Stimulated activated CD8-positive, alpha-beta memory T cell treated with anti-CD3 and anti-CD28 coated beads, Interleukin-15, amount 100 ng/mL, for 1 hour (primary cell): ENCODE results near the gene ESPN.

ENCODE experiments used
- DNase-seq: peaks from one replicate; pipeline ENCODE4 v3.0.0-alpha.2; 2020; ENCODE audit warnings: low read depth

The ESPN gene

GRCh38 chr1:6409733-6410132 lies 14.8 kb upstream of the ESPN start:
- DNase-seq = no peak

DNA sequence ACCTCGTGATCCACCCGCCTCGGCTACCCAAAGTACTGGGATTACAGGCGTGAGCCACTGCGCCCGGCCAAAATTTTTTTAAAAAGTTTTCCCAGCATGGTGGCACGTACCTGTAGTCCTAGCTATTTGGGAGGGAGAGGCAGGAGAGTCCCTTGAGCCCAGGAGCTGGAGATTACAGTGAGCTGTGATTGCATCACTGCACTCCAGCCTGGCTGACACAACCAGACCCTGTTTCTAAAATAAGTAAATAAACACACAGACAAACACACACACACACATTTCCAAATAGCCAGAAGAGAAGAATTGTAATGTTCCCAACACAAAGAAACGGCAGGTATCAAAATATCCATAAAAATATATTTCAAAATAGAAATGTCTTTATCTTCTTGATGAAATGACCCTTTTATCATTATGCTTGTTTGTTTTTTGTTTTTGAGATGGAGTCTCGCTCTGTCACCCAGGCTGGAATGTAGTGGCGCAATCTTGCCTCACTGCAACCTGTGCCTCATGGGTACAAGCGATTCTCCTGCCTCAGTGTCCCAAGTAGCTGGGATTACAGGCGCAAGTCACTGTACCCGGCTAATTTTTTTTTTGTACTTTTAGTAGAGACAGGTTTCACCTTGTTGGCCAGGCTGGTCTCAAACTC lies 14.2 kb upstream of the ESPN start:
- DNase-seq = no peak

DNA sequence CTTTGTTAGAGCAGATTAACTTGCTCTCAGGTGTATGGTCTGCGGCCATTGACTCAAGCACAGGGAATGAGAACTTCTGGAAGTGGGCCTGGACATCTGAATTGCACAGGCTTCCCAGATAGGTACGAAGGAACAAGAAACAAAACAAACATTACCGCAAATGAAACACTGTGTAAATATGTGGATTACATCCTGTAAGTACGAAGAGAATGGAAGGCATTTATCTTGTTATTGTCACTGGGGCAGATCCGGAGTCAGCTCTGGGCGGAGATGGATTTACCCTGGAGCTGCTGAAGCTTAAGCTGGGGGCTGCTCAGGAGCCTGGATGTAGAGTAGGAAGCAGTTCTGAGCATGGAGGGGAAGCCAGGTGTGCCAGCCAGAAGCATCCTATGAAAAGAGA lies 11.7 kb upstream of the ESPN start:
- DNase-seq = no peak

GRCh38 chr1:6414443-6414844 lies 10.1 kb upstream of the ESPN start:
- no peak for DNase-seq

DNA sequence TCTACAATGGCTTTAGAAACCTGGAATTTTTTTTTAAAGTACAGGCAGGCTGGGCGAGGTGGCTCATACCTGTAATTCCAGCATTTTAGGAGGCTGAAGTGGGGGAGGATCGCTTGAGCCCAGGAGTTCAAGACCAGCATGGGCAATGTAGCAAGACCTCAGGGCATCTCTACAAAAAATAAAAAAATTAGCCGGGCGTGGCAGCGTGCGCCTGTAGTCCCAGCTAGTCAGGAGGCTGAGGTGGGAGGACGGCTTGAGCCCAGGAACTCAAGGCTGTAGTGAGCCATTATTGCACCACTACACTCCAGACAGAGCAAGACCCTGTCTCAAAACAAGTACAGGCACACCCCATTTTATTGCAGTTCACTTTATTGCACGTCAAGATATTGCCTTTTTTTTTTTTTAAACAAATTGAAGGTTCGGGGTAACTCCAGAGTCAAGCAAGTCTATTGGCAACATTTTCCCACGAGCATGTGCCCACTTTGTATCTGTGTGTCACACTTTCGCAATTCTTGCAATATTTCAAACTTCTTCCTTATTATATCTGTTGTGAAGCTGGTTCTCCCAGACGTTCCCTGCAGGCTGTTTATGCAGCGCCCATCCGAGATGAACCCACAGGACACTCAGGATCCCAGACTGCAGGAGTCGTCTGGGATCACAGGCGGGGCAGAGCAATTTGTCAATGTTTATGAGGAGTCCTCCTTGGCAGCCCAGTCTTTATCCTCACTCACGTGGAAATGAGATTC lies 9.5 kb upstream of the ESPN start:
- no peak for DNase-seq

GRCh38 chr1:6416295-6416656 lies 8.3 kb upstream of the ESPN start:
- DNase-seq = no peak

DNA sequence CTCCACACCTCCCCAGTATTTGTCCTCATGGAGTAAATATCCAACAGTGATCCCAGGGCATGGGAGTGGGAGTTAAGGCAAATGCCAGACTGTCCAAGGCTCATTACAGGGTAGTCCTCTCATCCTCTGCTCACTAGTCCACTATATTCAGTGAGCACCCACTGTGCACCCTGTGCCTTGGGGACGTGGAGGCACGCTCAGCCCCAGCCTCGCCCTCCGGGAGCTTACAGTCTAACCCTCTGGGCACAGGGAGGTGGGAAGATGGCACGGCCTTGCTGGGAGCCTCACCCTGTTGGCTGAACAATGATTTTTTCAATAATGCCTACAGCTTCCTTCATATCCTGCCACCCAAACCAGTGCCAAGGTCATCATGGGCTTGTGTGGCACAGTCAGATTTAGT lies 7.7 kb upstream of the ESPN start:
- no peak for DNase-seq

DNA sequence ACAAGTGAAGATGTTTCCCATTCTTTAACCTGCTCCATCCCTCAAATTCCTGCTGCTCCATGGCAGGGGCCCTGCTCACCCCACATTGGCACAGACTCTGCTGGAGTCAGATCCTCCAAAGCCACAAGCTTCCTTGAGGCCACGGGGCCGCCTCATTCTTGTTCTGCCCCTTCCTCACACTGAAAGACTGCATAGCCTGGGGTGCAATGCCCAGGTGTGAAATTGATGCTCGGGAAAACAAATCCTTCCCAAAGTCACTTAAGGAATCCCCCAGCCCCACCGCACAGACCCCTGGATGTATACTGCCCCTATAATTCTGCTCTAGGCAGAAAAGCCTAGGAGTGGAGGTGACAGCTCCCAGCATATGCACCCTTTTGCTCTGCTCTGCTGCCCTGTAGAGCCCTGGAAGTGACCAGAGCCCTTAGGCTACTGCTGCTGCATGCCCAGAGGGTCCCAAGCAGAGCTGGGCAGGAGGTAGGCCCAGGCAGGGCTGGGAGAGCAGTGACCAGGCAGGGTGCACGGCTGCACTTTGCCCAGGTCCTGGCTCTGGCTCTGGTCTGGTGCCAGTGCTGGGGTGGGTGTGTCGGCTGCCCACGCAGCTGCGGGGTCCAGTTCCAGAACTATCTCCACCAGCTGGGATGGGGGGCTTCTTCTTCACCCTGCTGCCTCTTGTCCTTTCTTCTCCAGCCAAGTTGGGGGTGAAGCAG lies 6.5 kb upstream of the ESPN start:
- DNase-seq = no peak

DNA sequence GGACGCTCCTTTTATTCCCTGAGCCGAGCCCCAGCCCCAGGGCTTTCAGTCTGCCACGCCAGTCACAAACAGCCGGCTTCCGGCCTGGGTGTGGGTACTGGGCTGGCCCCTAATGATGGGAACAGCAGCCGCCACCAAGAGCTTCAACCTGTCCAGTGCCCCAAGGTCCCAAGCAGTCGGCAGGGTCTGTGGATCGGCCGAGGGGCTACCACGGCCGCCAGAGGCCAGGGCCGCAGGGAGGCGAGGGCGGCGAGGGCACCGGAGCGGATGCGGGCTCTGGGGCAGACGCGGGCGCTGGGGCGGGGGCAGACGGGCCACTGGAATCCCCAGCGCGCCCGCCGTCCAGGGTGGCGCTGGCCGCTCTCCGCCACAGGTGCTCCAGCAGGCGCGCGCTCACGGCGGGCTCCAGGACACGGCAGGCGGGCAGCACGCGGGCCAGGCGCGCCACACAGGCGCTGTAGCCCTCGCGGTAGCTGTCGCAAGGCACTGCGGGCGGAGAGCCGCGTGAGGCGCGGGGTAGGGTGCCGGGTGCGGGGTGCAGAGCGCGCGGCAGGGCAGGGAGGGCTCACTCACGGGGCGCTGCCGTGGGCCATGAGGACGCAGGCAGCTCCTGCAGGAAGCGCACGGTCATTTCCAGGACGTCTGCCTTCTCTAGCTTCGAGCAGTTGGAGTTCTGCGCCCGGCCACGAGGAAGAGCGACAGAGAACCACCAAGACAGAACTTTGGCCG lies 5.7 kb upstream of the ESPN start:
- DNase-seq = no peak

- no peak for DNase-seq
Observed at GRCh38 chr1:6419397-6419803, 5.2 kb upstream of the ESPN start.

GRCh38 chr1:6419804-6420453 lies 4.6 kb upstream of the ESPN start, which contains the start of gene HES2:
TSS of gene HES2 (minus strand) at chr1:6419919. CDS start at chr1:6419820, 99 bp downstream.
- DNase-seq = no peak

DNA sequence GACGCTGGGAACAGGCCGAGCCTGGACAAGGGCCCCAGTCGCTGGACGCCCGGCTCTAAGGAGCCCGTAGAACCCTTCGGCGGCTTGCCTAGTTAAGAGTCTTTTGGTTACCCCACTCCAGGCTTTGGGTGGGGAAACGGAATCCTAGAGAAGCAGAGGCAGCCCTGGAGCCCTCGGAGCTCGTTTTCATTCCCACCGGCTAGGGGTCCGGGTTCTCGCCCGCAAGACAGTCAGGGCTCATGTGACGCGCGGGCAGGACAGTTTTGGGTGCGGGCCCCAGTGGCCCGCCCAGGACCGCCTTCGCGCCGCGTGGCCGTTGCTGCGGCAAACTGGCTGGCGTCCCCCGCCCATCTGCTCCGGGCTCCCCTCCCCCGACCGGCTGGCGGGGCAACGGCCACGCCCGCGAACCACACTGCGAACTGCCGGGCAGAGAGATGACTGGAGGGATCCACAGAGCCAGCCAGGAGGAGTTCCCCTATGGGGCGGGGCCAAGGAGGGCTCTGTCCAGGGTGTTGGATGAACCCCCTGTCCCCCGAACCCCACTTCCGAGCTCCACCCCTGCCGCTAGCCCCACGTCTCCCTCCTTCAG lies 4.0 kb upstream of the ESPN start:
- no peak for DNase-seq

- no peak for DNase-seq
Observed at GRCh38 chr1:6421266-6421665, 3.3 kb upstream of the ESPN start.

DNA sequence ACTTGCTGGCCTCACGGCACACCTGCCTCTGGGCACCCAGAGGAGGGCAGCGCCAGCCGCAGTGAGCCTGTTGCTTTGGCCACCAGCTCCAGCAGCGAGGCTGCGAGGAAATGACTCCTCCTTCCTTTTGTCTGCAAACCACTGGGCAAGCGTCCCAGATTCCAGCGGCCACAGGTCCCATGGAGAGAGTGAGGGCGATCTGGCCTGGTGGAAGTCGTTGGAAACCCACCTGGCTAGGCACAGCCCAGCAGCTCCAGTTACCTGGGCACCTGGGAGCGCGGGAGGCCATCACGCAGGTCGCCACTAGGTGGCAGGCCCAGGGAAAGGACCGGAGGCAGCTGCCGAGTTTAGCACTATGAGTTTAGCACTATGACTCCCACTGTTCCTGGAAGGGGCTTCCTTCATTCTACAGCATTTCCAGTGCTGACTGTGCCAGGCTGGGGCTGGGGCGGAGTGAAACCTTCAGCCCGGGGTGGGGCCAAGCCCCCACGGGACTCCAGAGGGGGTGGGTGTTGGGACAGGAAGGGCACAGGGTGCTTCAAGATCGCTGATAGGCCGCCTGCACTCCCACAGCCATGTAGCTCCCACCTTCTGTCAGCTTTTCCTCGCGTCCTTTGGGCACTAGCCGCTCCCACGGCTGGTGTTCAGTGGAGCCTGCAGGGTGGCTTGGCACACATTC lies 1.1 kb upstream of the ESPN start:
- DNase-seq = peak; percentile 55

DNA sequence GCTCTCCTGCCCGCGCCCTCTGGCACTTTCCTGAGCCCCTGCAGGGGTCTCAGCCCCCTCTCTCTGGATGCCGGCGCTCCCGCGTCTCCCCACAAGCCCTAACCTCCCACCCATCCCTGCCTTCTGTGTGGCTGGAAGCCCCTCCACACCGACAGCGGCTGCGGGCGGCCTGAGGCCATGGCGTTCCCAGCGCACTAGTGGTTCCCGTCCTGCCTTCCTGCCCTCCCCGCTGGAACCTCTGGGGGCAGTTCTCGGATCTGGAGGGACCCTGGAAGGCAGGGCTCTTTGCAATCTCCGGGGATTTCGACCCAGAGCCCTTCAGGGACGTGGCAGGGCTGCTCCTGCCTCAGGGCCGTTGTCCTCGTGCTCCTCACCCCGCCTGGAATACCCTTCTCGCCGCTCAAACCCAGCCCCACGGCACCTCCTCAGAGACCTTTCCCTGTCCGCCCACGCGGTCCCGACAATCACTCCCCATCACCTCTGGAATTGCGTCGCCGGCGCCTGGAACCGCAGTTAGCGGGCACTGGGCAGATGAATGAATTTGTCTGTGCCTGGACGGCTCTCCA lies 493 bp upstream of the ESPN start:
- DNase-seq = no peak

DNA sequence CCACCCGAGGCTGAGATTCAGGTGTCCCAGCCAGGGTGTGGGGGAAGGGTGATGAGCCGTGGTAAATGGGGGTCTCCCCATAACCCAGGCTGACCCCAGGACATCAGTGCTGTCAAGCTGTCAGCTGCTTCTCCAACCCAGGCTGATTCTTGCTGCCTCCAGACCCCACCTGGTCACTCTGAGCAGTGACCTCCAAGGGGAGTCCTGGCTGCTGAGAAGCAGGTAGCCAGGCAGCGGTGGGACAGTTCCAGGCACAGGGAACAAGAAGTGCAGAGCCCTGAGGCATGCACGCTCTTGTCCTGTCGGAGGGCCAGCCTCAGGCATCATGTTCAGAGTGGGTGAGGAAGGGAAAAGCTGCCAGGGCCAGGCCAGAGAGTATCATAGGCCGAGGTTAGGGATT lies 1.1 kb downstream of the ESPN start:
- DNase-seq = no peak

GRCh38 chr1:6426277-6426971 lies 1.8 kb downstream of the ESPN start:
- DNase-seq = no peak

- DNase-seq = no peak
Observed at GRCh38 chr1:6426972-6427350, 2.4 kb downstream of the ESPN start.

GRCh38 chr1:6427441-6428390 lies 3.1 kb downstream of the ESPN start:
- DNase-seq = no peak
